ENCODE measurements around the gene CLDND1.

- TF ChIP-seq CTCF (IDR thresholded peaks at IDR 0.05 in 4 of 5, conservative IDR thresholded peaks at IDR 0.05 in 1 of 5) (no peak), POLR2A (IDR thresholded peaks at IDR 0.05) (no peak)
These were observed 2.8 kb upstream of the CLDND1 start for GRCh38 chr3:98525494-98525893.
